HG02870 (cell line): Measurements from ENCODE around the gene FAM120B.

Source experiments
- ATAC-seq: cut with Tn5 transposase; IDR thresholded peaks from one replicate; pipeline ENCODE4 v1.9.1; 2021; ENCODE audit warnings: mild to moderate bottlenecking, moderate library complexity; ENCODE audit not compliant: unreplicated experiment

FAM120B gene

DNA sequence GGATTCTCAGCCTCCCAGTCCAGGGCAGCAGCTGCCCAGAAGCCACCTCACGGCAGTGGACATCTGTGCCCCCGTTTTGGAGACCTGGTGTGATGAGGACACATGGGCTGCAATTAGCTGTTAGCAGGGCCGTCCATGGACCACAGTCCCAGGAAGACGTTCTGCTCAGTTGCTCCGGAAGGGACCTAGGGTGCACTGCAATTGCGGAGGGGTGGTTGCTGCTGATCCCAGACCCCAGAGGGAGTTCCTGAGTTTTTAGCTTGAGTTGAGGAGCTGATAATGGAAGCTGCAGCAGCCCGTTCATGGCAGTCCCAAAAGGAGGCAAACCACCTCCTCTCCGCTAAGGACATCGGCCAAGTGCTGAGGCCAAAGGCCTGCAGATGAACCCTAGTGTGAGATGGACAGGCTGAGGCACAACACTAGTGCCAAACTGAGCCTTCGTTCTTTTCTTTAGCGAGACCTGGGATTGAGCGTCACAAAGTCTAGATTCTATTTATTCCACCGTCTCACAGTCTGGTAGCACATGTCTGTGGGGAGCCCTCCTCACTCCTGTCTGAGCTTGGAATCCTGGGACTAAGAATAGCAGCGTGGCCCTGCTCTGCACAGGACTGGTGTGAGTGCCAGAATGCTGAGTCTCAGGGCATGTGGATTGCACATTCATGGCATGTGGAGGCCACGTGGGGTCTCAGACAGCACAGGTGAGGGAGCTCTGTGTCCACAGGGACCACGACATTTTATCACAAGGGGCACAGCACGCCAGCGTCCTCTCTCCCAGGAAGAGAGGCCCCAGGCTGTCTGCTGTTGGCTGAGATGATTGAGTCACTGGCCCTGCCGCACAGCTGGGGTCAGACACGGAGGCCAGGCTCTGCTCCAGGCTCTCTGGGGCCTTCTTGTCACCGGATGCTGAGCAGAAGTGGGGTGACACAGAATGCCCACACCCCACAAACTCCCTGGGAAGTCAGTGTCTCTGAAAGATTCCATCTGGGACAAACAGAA, 133.1 kb downstream of the FAM120B start:
- ATAC-seq, result no peak

DNA sequence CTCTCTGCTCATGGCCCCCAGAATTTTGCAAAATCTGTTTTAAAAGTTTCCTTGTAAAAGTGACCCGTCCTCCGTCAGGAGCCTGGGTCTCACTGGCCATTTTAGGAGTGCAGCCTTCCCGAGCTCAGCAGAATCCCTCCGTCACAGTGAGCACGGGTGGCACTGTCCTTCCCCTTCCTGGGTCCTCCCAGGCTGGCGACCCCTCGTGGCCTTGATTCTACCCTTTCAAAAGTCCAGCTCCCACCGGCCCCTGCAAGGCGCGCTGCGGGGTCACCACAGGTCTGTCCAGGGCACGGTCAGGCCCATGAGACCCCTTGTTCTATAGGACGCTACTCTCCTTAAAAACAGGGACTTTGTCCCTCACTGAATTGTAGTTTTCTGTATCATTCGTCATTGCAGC, 133.9 kb downstream of the FAM120B start:
- ATAC-seq, result no peak

DNA sequence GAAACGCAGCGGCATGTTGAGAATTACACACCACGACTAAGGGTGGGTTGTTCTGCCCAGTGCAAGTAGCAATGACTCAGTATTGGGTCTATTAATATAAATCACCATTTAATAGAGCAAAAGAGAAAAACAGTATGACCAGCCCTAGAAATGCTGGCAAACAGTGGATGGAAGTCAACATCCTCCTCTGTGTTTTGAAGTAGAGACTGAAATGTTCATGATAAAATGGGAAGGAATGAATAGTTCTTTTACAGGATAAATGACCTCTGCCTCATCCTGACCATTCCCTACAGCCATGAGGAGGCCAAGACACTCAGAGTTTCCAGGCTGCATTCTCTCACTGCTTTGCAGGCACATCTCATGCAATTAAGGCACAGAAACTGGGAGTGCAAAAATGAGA, 134.8 kb downstream of the FAM120B start:
- ATAC-seq, result no peak

DNA sequence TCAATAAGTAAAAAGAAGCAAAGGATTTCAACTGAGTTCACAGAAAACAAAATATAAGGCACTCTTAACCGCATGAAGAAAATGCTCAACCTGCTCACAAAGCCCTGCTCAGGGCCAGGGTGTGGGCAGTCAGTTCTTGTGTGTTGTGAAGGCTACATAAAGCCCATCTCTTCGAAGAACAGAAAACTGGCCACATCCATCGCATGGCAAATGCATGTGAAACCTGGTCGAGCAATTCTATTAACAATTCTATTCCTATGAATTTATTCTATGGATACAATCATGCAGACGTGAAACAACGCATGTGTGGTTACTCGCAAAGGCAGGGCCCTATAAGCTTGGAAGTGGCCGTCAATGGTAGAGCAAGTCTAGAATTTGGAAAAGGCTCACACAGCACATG, 136.0 kb downstream of the FAM120B start:
- no peak for ATAC-seq

DNA sequence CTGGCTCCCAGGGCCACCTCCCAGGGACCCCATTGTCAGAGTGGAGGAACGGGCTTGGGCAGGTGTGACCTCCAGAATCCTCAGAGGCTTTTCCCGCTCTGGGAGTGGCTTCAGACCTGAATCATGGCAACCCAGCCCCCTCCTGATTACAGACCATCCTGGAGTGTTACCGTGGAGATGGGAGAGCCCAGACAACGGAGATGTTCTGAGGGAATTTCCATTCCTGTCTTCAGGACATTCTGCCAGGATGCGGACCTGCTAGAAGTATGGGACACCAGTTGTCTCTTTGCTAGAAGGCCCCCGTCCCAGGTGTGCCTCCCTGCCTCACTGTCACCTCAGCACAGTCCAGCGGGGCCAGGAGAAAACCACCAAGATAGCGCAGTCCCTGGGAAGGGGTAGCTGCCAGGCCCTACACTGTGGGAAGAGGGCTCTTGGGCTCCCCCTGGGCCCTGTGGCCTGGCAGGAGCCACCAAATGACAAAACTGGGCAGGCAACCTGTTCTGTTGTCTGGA, 136.6 kb downstream of the FAM120B start:
- no peak for ATAC-seq

DNA sequence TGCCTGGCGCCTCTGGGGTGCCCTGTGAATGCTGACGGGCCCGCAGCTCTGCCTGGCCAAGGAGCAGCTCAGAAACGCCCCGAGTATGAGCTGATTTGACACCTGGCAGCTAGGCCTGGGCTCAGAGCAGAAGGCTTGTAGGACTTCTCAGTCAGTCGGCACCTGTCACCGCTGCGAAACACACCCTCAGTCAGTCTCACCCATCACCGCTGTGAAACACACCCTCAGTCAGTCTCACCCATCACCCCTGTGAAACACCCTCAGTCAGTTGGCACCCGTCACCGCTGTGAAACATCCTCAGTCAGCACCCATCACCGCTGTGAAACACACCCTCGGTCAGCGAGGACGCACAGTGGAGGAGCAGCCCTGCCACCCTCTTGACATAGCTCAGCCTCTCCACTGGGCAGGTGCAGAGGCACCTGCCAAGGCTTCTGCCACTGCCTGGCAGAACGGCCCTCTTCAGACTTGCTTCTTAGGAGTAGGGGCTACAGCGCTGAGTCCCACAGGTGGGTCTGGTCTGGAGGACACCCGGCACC, 137.6 kb downstream of the FAM120B start:
- ATAC-seq, result no peak

DNA sequence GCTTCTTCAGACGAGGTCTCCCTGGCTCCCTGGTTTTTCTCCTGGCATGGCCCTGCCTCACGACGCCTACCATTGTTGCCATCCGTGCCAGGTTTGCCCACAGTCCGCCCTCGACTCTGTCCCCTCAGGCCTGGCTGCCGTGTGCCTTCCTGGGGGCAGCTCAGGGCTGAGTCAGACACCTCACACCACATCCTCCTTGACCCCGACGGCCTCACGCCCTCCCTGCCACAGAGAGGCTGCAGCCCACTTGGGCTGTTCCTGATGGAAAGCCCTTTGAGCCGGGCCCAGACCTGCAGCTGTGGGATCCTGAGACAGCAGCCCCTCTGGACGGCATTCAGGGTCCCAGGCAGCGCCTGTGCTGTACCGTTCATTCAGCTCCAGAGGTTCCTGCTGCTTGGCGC, 138.3 kb downstream of the FAM120B start:
- ATAC-seq, result no peak

DNA sequence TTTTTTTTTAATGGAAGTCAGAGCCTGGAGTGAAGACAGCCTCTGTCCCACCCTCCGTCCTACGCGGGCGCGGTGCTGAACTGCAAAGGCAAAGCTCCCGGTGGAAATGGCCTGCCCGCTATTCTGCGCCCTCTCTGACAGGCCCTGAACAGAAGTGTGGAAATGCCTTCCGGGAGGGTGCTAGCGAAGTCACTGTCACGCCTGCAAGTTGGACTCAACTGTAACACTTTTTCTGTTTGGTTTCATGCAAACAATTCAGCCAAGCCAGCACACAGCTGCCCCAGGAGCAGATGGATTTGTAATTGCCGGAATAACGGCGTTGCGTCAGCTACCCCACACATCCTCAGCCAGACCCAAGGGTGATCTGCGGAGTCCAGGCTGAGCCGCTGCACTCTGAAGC, 138.9 kb downstream of the FAM120B start:
- ATAC-seq, result no peak

DNA sequence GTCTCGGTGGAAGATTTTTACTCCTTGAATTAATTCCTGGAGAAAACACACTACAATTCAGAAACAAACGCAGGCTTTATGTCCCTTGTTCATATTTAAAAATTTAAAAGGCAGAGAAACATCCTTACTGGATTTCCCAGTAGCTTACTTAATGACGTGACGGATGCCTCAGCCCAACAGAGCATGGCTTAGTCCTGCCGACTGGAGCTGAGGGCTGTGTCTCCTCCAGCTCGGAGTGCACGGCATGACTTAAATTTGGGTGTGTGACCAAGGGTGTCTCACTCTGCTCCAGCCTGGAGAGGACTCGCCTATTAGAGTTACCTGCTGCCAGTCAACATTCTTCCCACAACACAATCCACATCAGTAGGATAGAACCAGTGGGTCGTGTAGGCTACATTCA, 139.4 kb downstream of the FAM120B start:
- no peak for ATAC-seq

DNA sequence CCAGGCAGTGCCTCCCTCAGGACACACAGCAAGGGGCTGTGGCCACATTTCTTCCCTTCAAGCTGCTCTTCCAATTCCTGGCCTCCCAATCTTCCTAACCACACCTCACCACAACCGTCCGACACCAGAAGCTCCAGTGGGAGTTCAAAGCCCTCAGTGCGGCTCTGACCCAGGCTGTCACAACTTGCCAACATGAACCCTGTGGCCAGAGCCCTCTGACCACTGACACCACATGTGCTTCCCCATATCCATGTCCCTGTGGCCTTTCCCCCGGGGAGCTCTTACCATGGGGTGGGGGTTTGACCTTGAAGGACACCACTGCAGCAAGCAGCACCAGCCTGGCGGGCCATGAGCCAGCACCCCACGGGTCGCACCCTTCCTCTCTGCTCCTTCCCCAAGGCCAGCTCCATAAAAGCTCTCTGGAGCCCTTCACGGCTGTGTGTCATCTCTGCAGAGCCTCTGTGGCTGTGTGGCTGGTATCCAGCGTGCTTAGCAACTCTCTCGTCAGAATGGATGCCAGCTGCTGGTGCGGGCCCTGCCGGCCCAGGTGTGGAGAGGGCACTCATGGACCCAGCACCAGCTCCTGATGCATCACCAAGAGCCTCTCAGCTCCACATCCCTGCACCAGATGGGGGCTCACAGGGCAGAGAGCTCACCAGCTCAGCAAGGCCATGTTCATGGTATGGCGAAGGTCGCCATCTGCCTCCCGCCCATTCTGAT, 140.4 kb downstream of the FAM120B start:
- ATAC-seq, result no peak

DNA sequence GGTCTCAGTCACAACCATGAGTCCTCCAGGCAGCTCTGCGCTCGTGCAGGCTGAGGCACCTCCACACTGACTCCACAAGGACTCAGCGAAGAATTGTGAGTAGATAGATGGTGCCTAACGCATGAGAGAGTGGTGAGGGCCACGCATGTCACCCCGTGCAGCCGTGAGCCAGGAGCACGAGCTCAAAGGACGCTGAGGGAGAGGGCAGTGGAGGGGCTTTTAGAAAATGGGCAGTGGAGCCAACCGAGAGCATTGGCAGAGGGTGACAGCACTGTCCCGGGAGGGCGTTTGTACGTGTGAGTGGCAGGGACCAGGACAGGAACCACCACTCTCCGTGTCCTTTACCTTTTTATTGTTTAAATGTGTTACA, 141.0 kb downstream of the FAM120B start:
- no peak for ATAC-seq

DNA sequence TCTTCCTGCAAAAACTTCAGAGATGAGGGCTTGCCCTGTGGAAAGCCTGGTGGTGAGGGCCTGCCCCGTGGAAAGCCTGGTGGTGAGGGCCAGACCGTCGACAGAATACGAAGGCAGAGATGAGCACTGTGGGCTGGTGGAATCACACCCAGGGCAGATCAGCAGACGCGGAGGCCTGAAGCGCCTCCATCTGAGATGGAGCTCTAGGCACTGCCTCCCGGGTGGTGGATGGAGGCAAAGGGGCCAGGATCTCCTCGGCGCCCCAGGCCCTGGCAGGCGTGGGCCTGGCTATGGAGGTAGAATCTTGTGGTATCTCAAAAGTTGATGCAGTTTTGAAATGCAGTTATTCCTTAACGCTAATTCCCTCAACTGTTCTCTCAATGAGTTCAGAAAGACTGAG, 141.8 kb downstream of the FAM120B start:
- no peak for ATAC-seq

DNA sequence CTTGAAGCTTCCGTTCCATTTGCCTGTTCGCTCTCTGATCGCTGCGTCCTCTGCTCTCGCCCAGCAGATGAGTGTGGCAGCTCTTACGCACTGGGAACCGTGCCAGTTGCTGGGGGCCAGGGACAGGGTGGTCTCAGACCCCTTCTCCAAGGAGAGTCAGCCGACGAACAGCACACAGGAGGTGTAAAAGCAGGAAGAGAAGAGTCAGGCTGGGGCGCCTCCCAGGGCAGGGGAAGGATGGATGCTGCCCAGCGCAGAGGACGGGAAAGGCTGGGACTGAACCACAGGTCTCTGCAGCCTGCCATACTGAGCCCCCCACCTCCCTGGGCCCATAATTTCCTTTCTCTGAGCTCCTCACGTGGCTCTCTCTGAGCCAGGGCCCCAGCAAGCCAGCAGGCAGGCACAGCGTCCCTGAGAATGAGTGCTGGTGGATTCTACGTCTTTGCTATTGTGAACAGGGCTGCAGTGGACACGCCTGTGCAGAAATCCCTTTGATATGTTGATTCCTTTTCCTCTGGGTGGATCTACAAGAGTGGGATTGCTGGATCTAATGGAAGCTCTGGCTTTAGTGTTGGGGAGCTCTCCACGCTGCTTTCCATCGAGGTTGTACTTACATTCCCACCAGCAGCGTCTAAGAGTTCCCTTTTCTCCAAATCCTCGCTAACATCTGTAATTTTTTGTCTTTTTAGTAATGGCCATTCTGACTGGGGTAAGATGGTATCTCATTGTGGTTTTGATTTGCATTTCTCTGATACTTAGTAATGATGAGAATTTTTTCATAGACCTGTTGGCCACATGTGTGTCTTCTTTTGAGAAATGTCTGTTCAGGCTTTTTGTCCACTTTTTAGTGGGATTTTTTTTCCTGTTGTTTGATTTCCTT, 142.4 kb downstream of the FAM120B start:
- ATAC-seq, result no peak

DNA sequence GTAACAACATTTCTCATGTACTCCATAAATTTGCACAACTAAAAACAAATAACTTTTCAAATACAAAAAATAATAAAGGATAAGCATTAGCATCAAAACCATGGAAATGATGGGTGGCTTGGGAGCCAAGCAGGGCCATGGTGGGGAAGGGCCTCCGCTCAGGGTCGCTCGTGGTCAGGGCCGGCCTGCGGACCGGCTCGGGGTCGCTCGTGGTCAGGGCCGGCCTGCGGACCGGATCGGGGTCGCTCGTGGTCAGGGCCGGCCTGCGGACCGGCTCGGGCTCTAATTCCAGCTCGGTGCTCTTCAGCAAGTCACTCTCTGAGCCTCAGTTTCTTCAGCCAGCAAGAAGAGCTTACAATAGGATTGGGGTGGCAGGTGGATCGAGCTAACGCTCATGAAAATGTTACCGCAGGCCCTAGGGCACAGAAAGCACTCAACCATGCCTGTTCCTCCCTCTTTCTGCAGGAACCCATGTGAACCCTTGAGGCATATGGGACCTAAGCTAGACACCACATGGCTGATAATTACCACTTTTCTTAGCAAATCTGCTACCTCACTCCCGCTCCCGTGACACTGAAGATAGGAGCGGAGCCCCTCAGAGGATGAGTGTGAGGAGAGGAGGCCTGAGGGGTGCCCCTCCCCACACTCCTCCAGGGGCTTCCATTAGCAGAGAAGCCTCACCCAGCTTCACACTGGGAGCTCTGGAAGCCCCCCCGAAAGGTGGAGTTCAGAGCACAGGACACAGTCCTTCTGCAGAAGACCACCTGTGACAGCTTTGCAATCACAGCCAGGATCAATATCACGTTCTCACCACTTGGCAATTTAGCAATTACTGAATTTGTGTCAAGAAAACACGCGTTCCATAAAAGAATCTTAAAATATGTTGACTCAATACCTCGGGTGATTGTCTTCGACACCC, 143.5 kb downstream of the FAM120B start:
- ATAC-seq, result no peak

DNA sequence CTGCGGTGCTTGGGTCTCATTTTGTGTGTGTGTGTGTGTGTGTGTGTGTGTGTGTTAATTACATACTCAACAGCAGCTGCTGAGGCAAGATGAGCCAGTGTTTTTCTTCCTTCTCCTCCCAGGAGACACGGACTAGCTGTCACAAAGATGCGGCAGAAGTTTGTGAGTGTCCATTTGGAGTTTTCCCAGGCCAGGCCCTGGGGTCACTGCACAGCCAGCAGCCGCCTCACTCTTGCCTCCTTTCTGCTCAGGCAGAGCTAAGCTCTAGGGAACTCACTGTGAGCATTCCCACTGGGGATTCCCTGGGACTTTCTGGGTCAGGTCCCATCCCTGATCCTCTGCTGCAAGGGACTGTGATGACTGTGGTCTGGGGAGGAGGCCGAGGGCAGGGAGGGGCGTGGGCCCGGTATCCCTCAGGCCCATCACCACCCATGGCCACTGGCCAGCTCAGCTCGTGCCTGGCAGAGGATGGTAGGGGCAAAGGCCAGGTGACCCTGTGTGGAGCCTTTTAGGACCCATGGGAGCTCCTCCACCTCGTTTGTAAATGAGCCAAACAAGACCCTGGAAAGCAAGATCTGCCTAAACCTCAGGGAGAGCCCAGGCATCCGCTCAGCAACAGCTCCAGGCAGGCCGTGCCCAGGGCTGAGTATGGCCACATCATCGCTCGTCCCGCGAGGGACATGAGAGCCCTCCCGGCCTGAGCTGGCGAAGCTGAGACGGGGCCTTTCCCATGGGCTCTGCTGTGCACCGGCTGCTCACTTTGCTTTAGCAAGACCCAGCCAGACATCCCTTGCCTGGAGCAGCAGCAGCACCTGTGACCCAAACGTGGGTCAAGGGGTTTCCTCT, 144.6 kb downstream of the FAM120B start:
- no peak for ATAC-seq

DNA sequence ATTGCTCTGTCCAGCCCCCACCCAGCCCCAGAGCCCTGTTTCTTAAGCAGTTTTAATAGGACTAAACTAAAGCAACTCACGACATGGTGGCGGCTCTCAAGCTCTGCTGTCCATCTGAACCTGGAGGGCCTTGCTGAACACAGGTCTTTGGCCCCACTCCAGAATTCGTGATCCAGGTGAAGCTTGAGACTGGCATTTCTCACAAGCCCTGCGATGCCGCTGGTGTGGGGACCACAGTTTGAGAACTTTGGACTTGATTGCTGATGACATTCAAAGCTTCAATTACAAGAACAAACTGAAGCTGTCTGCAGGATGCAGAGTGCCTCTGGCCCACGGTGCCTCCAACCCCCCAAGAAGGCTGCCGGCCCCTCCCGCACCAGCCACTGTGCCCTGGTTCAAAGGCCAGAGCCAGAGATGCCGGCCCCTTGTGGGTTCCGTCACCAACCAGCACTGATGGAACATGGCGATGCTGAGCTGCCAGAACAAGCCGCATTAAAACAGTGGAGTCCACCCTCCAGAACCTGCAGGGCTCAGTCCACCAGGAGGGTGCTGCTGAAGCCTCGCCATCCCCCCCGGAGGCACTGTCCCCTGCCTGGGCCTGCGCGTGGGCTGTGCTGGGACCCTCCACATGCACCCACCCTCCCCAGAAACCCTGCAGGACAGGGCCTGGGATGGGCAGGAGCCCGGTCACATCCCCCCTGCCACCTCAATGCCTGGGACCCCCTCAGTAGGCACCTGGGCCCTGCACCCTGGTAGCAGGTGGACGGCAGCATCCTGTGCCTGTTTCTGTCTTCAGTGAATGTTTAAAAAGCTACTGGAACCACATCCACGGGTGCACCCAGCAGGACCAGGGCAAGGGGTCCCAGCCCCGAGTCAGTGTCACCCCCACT, 145.4 kb downstream of the FAM120B start:
- ATAC-seq, result no peak

DNA sequence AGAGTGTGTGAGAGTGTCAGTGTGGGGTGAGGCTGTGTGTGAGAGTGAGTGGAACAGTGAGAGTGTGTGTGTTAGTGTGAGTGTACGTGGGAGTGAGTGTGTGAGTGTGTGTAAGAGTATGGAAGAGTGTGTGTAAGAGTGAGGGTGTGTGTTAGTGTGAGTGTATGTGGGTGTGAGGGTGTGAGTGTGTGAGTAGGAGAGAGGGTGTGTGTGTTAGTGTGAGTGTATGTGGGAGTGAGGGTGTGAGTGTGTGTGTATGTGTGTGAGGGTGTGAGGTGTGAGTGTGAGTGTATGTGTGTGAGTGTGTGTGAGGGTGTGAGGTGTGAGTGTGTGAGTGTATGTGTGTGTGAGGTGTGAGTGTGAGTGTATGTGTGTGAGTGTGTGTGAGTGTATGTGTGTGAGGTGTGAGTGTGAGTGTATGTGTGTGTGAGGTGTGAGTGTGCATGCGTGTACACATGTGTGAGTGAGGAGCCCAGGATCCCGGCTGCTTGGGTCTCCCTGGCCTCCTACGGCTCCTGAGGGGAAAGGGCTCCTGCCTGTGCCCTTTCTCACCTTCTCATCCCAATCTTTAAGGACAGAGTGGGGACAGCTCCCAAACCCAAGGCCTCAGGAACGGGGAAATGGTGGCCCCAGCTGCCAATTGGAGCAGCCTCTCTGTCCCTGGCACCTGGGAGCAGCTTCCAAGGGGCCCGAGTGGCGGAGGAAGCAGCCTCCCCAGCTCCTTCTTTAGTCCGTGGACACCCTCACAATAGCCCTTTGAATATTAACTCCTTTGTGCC, 146.4 kb downstream of the FAM120B start:
- ATAC-seq, result no peak
